Hepatocyte (in vitro differentiated cells): ENCODE results near the gene PALLD.

Experiments
- EZH2 ChIP-seq: fragments of 200-600 bp; sonication (generic); IDR thresholded peaks from 2 replicates; pipeline ENCODE4 v1.6.1; 2016; ENCODE audit warnings: antibody characterized with exemption, mild to moderate bottlenecking, borderline replicate concordance
- TF ChIP-seq, protein P1 (sequence below): fragments of 200-600 bp; sonication (generic); IDR thresholded peaks from 2 replicates; pipeline ENCODE4 v1.5.1; 2016; ENCODE audit warnings: antibody characterized with exemption, mild to moderate bottlenecking; ENCODE audit not compliant: poor library complexity

DNA sequence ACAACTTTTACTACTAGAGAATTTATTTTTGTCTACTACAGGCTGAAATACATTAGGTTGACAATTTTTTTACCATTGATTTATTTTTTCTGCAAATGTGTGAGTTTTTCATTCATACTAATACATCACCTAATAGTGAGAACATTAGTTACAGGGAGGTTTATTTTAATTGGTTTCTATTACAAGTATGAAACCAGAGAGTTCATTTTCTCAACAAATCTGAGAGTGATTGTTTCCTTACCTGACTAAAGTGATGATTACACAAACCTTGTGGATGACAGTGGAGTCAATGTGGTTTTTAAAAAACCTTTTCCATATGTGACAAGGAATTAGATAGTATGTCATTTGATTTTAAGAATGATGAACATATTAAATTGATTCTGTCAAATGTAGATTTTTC lies 227.4 kb downstream of the PALLD start:
- TF ChIP-seq, protein P1, sequence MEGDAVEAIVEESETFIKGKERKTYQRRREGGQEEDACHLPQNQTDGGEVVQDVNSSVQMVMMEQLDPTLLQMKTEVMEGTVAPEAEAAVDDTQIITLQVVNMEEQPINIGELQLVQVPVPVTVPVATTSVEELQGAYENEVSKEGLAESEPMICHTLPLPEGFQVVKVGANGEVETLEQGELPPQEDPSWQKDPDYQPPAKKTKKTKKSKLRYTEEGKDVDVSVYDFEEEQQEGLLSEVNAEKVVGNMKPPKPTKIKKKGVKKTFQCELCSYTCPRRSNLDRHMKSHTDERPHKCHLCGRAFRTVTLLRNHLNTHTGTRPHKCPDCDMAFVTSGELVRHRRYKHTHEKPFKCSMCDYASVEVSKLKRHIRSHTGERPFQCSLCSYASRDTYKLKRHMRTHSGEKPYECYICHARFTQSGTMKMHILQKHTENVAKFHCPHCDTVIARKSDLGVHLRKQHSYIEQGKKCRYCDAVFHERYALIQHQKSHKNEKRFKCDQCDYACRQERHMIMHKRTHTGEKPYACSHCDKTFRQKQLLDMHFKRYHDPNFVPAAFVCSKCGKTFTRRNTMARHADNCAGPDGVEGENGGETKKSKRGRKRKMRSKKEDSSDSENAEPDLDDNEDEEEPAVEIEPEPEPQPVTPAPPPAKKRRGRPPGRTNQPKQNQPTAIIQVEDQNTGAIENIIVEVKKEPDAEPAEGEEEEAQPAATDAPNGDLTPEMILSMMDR: no peak
- no peak for TF ChIP-seq EZH2
